Erythroblast (primary cell): ENCODE results near the gene KCNG2.

ENCODE experiments used
- GATA1 ChIP-seq: IDR thresholded peaks from 2 replicates; pipeline ENCODE4 v1.6.1; 2011; ENCODE audit warnings: low read depth, mild to moderate bottlenecking, control low read depth, low read length, moderate library complexity
- POLR2A ChIP-seq: IDR thresholded peaks from 2 replicates; pipeline ENCODE4 v1.6.1; 2011; ENCODE audit warnings: mild to moderate bottlenecking, low read length

GRCh38 chr18:79931475-79931874 is 133.7 kb downstream of the KCNG2 start:
- no peak for TF ChIP-seq POLR2A
- TF ChIP-seq GATA1 = no peak
